ENCODE results near the gene UQCRHL.

Gene UQCRHL

GRCh38 chr1:15826810-15827507 is 19.5 kb upstream of the UQCRHL start:
- Mint-ChIP-seq H3K36me3 (peaks cover 3% of the 10 kb centered on the region), H3K4me1 (peaks cover 35% of the 10 kb centered on the region), H3K27me3 (no peaks in the 10 kb centered on the region), H3K4me3 (no peak overlapping the region), H3K27ac (no peak overlapping the region), H3K9me3 (no peaks in the 10 kb centered on the region)
- no peak for ATAC-seq (ENCODE audit: low read depth)
- no peak for DNase-seq (ENCODE audit: low spot score in 2 of 2)

GRCh38 chr1:15825800-15826199 is 18.4 kb upstream of the UQCRHL start:
- no peak overlapping the region for H3K4me3 Mint-ChIP-seq
- H3K36me3 Mint-ChIP-seq: no peaks in the 10 kb centered on the region
- no peaks in the 10 kb centered on the region for H3K27me3 Mint-ChIP-seq
- no peak for DNase-seq (ENCODE audit: low spot score in 2 of 2)
- H3K27ac Mint-ChIP-seq: peak overlapping the region; percentile 46
- H3K9me3 Mint-ChIP-seq: no peaks in the 10 kb centered on the region
- ATAC-seq (ENCODE audit: low read depth): peak; percentile 17
- H3K4me1 Mint-ChIP-seq: peaks cover 29% of the 10 kb centered on the region

- ATAC-seq (ENCODE audit: low read depth) (no peak), DNase-seq (ENCODE audit: low spot score in 2 of 2) (no peak)
- no peak overlapping the region for H3K4me3 Mint-ChIP-seq
- peaks cover 3% of the 10 kb centered on the region for H3K4me1 Mint-ChIP-seq
- H3K36me3 Mint-ChIP-seq: no peaks in the 10 kb centered on the region
- H3K27ac Mint-ChIP-seq: no peak overlapping the region
- H3K9me3 Mint-ChIP-seq: no peaks in the 10 kb centered on the region
- no peaks in the 10 kb centered on the region for H3K27me3 Mint-ChIP-seq
Measured at GRCh38 chr1:15820478-15820877, 13.0 kb upstream of the UQCRHL start.

GRCh38 chr1:15816674-15817073 is 9.2 kb upstream of the UQCRHL start:
- DNase-seq (ENCODE audit: low spot score in 2 of 2) (no peak), ATAC-seq (ENCODE audit: low read depth) (no peak)
- peaks cover 5% of the 10 kb centered on the region for H3K4me1 Mint-ChIP-seq
- H3K4me3 Mint-ChIP-seq: no peak overlapping the region
- H3K27ac Mint-ChIP-seq: no peak overlapping the region
- no peaks in the 10 kb centered on the region for H3K36me3 Mint-ChIP-seq
- H3K27me3 Mint-ChIP-seq: no peaks in the 10 kb centered on the region
- H3K9me3 Mint-ChIP-seq: no peaks in the 10 kb centered on the region

GRCh38 chr1:15810073-15810472 is 2.6 kb upstream of the UQCRHL start:
- Mint-ChIP-seq H3K4me3 (no peak overlapping the region), H3K4me1 (no peaks in the 10 kb centered on the region), H3K27ac (no peak overlapping the region), H3K36me3 (no peaks in the 10 kb centered on the region), H3K27me3 (no peaks in the 10 kb centered on the region), H3K9me3 (no peaks in the 10 kb centered on the region)
- DNase-seq (ENCODE audit: low spot score in 2 of 2) (no peak), ATAC-seq (ENCODE audit: low read depth) (no peak)

- Mint-ChIP-seq H3K4me3 (no peak overlapping the region), H3K4me1 (no peaks in the 10 kb centered on the region), H3K9me3 (no peaks in the 10 kb centered on the region), H3K27ac (no peak overlapping the region), H3K27me3 (no peaks in the 10 kb centered on the region), H3K36me3 (no peaks in the 10 kb centered on the region)
- ATAC-seq (ENCODE audit: low read depth): no peak
- no peak for DNase-seq (ENCODE audit: low spot score in 2 of 2)
Measured at GRCh38 chr1:15808955-15809354, 1.5 kb upstream of the UQCRHL start.

- Mint-ChIP-seq H3K27ac (no peak overlapping the region), H3K4me3 (no peak overlapping the region), H3K36me3 (no peaks in the 10 kb centered on the region), H3K4me1 (no peaks in the 10 kb centered on the region), H3K9me3 (no peaks in the 10 kb centered on the region), H3K27me3 (peaks cover under 1% of the 10 kb centered on the region)
- DNase-seq (ENCODE audit: low spot score in 2 of 2) (no peak), ATAC-seq (ENCODE audit: low read depth) (no peak)
Measured at GRCh38 chr1:15807121-15807520, 328 bp downstream of the UQCRHL start.

- DNase-seq (ENCODE audit: low spot score in 2 of 2) (no peak), ATAC-seq (ENCODE audit: low read depth) (no peak)
- Mint-ChIP-seq H3K4me1 (no peaks in the 10 kb centered on the region), H3K36me3 (no peaks in the 10 kb centered on the region), H3K4me3 (no peak overlapping the region), H3K27ac (no peak overlapping the region), H3K27me3 (peaks cover 5% of the 10 kb centered on the region), H3K9me3 (no peaks in the 10 kb centered on the region)
Measured at GRCh38 chr1:15804060-15804459, 3.4 kb downstream of the UQCRHL start.

GRCh38 chr1:15803380-15803779 is 4.1 kb downstream of the UQCRHL start:
- peak; percentile 77 for ATAC-seq (ENCODE audit: low read depth)
- H3K36me3 Mint-ChIP-seq: no peaks in the 10 kb centered on the region
- H3K27ac Mint-ChIP-seq: no peak overlapping the region
- peaks cover 5% of the 10 kb centered on the region for H3K27me3 Mint-ChIP-seq
- peak; percentile 26 to 37 for DNase-seq (ENCODE audit: low spot score in 2 of 2)
- no peak overlapping the region for H3K4me3 Mint-ChIP-seq
- no peaks in the 10 kb centered on the region for H3K4me1 Mint-ChIP-seq
- no peaks in the 10 kb centered on the region for H3K9me3 Mint-ChIP-seq

GRCh38 chr1:15802234-15802965 is 5.0 kb downstream of the UQCRHL start:
- Mint-ChIP-seq H3K4me3 (no peak overlapping the region), H3K27me3 (peaks cover 8% of the 10 kb centered on the region), H3K4me1 (peaks cover 2% of the 10 kb centered on the region), H3K36me3 (no peaks in the 10 kb centered on the region), H3K9me3 (no peaks in the 10 kb centered on the region), H3K27ac (no peak overlapping the region)
- DNase-seq (ENCODE audit: low spot score in 2 of 2) (no peak), ATAC-seq (ENCODE audit: low read depth) (no peak)

GRCh38 chr1:15799928-15800835 is 7.3 kb downstream of the UQCRHL start:
- DNase-seq (ENCODE audit: low spot score in 2 of 2): no peak
- H3K36me3 Mint-ChIP-seq: no peaks in the 10 kb centered on the region
- no peak overlapping the region for H3K4me3 Mint-ChIP-seq
- peaks cover 2% of the 10 kb centered on the region for H3K4me1 Mint-ChIP-seq
- no peaks in the 10 kb centered on the region for H3K9me3 Mint-ChIP-seq
- peaks cover 8% of the 10 kb centered on the region for H3K27me3 Mint-ChIP-seq
- no peak overlapping the region for H3K27ac Mint-ChIP-seq
- ATAC-seq (ENCODE audit: low read depth): no peak

- Mint-ChIP-seq H3K4me1 (peaks cover 2% of the 10 kb centered on the region), H3K4me3 (no peak overlapping the region), H3K9me3 (no peaks in the 10 kb centered on the region), H3K36me3 (no peaks in the 10 kb centered on the region), H3K27ac (no peak overlapping the region), H3K27me3 (peaks cover 8% of the 10 kb centered on the region)
- ATAC-seq (ENCODE audit: low read depth) (no peak), DNase-seq (ENCODE audit: low spot score in 2 of 2) (no peak)
Measured at GRCh38 chr1:15799004-15799867, 8.2 kb downstream of the UQCRHL start.

GRCh38 chr1:15797614-15798390 is 9.6 kb downstream of the UQCRHL start:
- H3K4me1 Mint-ChIP-seq: peaks cover 2% of the 10 kb centered on the region
- no peaks in the 10 kb centered on the region for H3K36me3 Mint-ChIP-seq
- peaks cover 8% of the 10 kb centered on the region for H3K27me3 Mint-ChIP-seq

More at GRCh38 chr1:15797614-15798390, 9.6 kb downstream of the UQCRHL start:
- DNase-seq (ENCODE audit: low spot score in 2 of 2) (no peak), ATAC-seq (ENCODE audit: low read depth) (no peak)
- Mint-ChIP-seq H3K27ac (no peak overlapping the region), H3K4me3 (no peak overlapping the region), H3K9me3 (no peaks in the 10 kb centered on the region)
